K562 (cell line): ENCODE data around the gene BCKDHB. TPM values are rescaled to one million over a fixed set of nuclear protein-coding genes. Genes with fewer than 3 reads are reported as not detected.

Experiments
- GATA2 ChIP-seq: sonication (generic); formaldehyde crosslinking; IDR thresholded peaks from 2 replicates; pipeline ENCODE4 v1.4.0; 2020; ENCODE audit warnings: mild to moderate bottlenecking, missing genetic modification reagents
- polyA plus RNA-seq, 8 experiments: library from polyadenylated mRNA; depleted of rRNA in 4 of 8; stranded (reverse) in 5 of 8; unstranded in 3 of 8; fragments of >200 nt; fragmentation: Nextera tagmentation in 2 of 8; fragmentation: Illumina TruSeq in 1 of 8; extraction: Ambion mirVana in 2 of 8; extraction: Trizol in 1 of 8; gene quantifications; 2 replicates each; pipeline versions ENCODE4 v1.2.1 to v1.2.3, GENCODE V29; 2011 to 2014; ENCODE audit warnings: inconsistent platforms in 1 of 8, missing spikeins in 1 of 8
- total RNA-seq, 7 experiments: library from RNA; depleted of rRNA in 6 of 7; stranded (reverse); fragments of >200 nt in 6 of 7; fragmentation: Illumina TruSeq in 2 of 7; extraction: Trizol in 2 of 7; gene quantifications; 2 replicates each; pipeline versions ENCODE4 v1.2.1 to v1.2.3, GENCODE V29; 2011 to 2021; ENCODE audit warnings: low replicate concordance in 1 of 7
- TF ChIP-seq, protein P1 (sequence below): fragments of 450-650 bp; IDR thresholded peaks from 2 replicates; pipeline ENCODE4 v1.6.1; 2016; ENCODE audit warnings: mild to moderate bottlenecking, moderate library complexity

Gene BCKDHB
- total and polyA plus RNA-seq, 9 of the 15 experiments (the other 6 are each of a cell fraction or from before 2014, with no cell fraction given), result 4.1 to 23.7 (median 7.5) TPM

DNA sequence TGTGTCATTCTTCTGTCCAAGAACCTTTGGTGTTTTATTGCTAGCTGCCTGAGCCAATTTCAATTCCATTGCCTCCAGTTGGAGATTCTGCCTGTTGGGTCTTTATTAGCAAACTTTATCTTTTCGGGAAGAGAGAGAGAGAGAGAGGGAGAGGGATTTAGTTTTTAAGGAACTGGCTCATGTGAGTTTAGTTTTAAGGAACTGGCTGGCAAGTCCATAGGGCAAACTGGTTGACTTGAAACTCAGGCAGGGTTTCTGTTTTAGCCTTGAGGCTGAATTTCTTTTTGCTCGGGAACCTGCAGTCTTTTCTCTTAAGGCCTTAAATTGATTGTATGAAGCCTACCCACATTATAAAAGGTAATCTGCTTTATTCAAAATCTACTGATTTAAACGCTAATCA is 23.0 kb downstream of the BCKDHB start (continued):
- TF ChIP-seq, protein P1, sequence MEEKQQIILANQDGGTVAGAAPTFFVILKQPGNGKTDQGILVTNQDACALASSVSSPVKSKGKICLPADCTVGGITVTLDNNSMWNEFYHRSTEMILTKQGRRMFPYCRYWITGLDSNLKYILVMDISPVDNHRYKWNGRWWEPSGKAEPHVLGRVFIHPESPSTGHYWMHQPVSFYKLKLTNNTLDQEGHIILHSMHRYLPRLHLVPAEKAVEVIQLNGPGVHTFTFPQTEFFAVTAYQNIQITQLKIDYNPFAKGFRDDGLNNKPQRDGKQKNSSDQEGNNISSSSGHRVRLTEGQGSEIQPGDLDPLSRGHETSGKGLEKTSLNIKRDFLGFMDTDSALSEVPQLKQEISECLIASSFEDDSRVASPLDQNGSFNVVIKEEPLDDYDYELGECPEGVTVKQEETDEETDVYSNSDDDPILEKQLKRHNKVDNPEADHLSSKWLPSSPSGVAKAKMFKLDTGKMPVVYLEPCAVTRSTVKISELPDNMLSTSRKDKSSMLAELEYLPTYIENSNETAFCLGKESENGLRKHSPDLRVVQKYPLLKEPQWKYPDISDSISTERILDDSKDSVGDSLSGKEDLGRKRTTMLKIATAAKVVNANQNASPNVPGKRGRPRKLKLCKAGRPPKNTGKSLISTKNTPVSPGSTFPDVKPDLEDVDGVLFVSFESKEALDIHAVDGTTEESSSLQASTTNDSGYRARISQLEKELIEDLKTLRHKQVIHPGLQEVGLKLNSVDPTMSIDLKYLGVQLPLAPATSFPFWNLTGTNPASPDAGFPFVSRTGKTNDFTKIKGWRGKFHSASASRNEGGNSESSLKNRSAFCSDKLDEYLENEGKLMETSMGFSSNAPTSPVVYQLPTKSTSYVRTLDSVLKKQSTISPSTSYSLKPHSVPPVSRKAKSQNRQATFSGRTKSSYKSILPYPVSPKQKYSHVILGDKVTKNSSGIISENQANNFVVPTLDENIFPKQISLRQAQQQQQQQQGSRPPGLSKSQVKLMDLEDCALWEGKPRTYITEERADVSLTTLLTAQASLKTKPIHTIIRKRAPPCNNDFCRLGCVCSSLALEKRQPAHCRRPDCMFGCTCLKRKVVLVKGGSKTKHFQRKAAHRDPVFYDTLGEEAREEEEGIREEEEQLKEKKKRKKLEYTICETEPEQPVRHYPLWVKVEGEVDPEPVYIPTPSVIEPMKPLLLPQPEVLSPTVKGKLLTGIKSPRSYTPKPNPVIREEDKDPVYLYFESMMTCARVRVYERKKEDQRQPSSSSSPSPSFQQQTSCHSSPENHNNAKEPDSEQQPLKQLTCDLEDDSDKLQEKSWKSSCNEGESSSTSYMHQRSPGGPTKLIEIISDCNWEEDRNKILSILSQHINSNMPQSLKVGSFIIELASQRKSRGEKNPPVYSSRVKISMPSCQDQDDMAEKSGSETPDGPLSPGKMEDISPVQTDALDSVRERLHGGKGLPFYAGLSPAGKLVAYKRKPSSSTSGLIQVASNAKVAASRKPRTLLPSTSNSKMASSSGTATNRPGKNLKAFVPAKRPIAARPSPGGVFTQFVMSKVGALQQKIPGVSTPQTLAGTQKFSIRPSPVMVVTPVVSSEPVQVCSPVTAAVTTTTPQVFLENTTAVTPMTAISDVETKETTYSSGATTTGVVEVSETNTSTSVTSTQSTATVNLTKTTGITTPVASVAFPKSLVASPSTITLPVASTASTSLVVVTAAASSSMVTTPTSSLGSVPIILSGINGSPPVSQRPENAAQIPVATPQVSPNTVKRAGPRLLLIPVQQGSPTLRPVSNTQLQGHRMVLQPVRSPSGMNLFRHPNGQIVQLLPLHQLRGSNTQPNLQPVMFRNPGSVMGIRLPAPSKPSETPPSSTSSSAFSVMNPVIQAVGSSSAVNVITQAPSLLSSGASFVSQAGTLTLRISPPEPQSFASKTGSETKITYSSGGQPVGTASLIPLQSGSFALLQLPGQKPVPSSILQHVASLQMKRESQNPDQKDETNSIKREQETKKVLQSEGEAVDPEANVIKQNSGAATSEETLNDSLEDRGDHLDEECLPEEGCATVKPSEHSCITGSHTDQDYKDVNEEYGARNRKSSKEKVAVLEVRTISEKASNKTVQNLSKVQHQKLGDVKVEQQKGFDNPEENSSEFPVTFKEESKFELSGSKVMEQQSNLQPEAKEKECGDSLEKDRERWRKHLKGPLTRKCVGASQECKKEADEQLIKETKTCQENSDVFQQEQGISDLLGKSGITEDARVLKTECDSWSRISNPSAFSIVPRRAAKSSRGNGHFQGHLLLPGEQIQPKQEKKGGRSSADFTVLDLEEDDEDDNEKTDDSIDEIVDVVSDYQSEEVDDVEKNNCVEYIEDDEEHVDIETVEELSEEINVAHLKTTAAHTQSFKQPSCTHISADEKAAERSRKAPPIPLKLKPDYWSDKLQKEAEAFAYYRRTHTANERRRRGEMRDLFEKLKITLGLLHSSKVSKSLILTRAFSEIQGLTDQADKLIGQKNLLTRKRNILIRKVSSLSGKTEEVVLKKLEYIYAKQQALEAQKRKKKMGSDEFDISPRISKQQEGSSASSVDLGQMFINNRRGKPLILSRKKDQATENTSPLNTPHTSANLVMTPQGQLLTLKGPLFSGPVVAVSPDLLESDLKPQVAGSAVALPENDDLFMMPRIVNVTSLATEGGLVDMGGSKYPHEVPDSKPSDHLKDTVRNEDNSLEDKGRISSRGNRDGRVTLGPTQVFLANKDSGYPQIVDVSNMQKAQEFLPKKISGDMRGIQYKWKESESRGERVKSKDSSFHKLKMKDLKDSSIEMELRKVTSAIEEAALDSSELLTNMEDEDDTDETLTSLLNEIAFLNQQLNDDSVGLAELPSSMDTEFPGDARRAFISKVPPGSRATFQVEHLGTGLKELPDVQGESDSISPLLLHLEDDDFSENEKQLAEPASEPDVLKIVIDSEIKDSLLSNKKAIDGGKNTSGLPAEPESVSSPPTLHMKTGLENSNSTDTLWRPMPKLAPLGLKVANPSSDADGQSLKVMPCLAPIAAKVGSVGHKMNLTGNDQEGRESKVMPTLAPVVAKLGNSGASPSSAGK, result no peak
- TF ChIP-seq GATA2 (CRISPR knock-in tag), result no peak
